ENCODE data around the gene OLAH.

OLAH gene

DNA sequence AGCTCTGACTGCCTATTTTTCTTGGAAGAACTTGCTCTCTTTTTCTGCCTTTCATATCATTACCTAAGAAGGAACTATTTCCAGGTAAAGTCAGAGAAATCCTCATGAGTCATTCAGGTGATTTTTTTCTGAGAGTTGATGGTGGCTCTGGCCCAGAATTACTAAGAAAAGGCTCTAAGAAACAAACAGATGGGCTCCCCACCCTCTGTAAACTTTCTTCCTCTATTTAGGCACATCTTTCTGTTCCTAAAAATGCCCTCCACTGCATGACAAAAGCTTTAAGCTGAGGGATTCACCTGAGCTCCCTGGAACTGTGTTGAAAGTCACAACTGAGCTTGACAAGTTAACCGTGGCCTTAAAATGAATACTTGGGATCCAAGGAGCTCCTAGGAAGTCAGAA is 1.6 kb downstream of the OLAH start:
- H2AFZ ChIP-seq (ENCODE audit: low read length): no peak overlapping the region
- H3K36me3 ChIP-seq (replicated peaks in 1 of 2; ENCODE audit: control insufficient read depth in 2 of 2, insufficient read depth in 2 of 2, low read length in 2 of 2): no peaks in the 10 kb centered on the region
- no peak overlapping the region for H4K91ac ChIP-seq (ENCODE audit: low read depth, low read length, poor library complexity)
- no peak overlapping the region for H2BK120ac ChIP-seq (ENCODE audit: low read depth, low read length)
- H3K9ac ChIP-seq (ENCODE audit: low read depth, low read length, poor library complexity): no peak overlapping the region
- no peak overlapping the region for H3K14ac ChIP-seq (ENCODE audit: low read length)
- no peak overlapping the region for H3K4me2 ChIP-seq (ENCODE audit: insufficient read depth, low read length, poor library complexity, severe bottlenecking)
- no peak overlapping the region for H3K4me3 ChIP-seq (ENCODE audit: low read length in 2 of 2)
- no peaks in the 10 kb centered on the region for H3K27me3 ChIP-seq (ENCODE audit: control insufficient read depth in 3 of 3, insufficient read depth in 3 of 3, low read depth in 1 of 3, low read length in 3 of 3)
- no peak overlapping the region for H3K23ac ChIP-seq (ENCODE audit: low read depth, low read length, poor library complexity)
- WGBS, 2 donors (ENCODE audit: extremely low coverage in 2 of 2, insufficient read length in 2 of 2, insufficient replicate concordance in 1 of 2): no CpG with 5 or more reads among the region's 1 CpG
- no peaks in the 10 kb centered on the region for H3K4me1 ChIP-seq (ENCODE audit: control insufficient read depth in 2 of 2, insufficient read depth in 1 of 2, low read depth in 1 of 2, low read length in 2 of 2)
- no peak for DNase-seq (ENCODE audit: low spot score)
- no peak overlapping the region for H3K4ac ChIP-seq (ENCODE audit: low read length)
- H3K9me3 ChIP-seq (replicated peaks in 1 of 2; ENCODE audit: control insufficient read depth in 2 of 2, insufficient read depth in 1 of 2, low read depth in 1 of 2, low read length in 2 of 2): no peaks in the 10 kb centered on the region
- H3K18ac ChIP-seq (ENCODE audit: low read length): no peak overlapping the region
- no peak overlapping the region for H4K8ac ChIP-seq (ENCODE audit: low read depth, low read length)
- no peak overlapping the region for H2BK5ac ChIP-seq (ENCODE audit: low read length)
- no peak overlapping the region for H2AK5ac ChIP-seq (ENCODE audit: low read depth, low read length)
- H2BK12ac ChIP-seq (ENCODE audit: low read length): no peak overlapping the region
- no peak overlapping the region for H2BK15ac ChIP-seq (ENCODE audit: low read length)
- no peak overlapping the region for H3K27ac ChIP-seq (replicated peaks; ENCODE audit: low read length)
- H3K79me1 ChIP-seq (ENCODE audit: low read depth, low read length): no peaks in the 10 kb centered on the region

DNA sequence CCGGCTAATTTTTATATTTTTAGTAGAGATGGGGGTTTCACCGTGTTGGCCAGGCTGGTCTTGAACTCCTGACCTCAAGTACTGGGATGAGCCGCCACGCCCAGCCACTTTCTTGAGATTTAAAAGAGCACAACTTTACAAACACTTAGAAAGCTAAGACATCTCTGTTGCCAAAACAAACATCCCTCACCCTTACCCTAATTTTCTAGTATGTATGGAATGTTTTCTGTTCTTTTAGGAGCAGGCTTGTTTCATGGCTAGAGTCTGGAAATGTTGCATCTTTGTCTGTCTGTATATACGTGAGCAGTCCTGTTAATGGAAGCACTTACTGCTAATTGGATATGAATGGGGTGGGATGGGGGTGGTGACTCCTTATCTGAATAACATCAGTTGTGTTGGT is 2.9 kb downstream of the OLAH start:
- Histone ChIP-seq H3K4me2 (ENCODE audit: insufficient read depth, low read length, poor library complexity, severe bottlenecking) (no peak overlapping the region), H3K4me1 (ENCODE audit: control insufficient read depth in 2 of 2, insufficient read depth in 1 of 2, low read depth in 1 of 2, low read length in 2 of 2) (no peaks in the 10 kb centered on the region), H3K9me3 (replicated peaks in 1 of 2; ENCODE audit: control insufficient read depth in 2 of 2, insufficient read depth in 1 of 2, low read depth in 1 of 2, low read length in 2 of 2) (no peaks in the 10 kb centered on the region), H3K23ac (ENCODE audit: low read depth, low read length, poor library complexity) (no peak overlapping the region), H3K18ac (ENCODE audit: low read length) (no peak overlapping the region), H3K9ac (ENCODE audit: low read depth, low read length, poor library complexity) (no peak overlapping the region), H3K4ac (ENCODE audit: low read length) (no peak overlapping the region), H2AFZ (ENCODE audit: low read length) (no peak overlapping the region), H3K36me3 (replicated peaks in 1 of 2; ENCODE audit: control insufficient read depth in 2 of 2, insufficient read depth in 2 of 2, low read length in 2 of 2) (no peaks in the 10 kb centered on the region), H2BK15ac (ENCODE audit: low read length) (no peak overlapping the region), H3K79me1 (ENCODE audit: low read depth, low read length) (no peaks in the 10 kb centered on the region), H2BK120ac (ENCODE audit: low read depth, low read length) (no peak overlapping the region), H3K14ac (ENCODE audit: low read length) (no peak overlapping the region), H2AK5ac (ENCODE audit: low read depth, low read length) (no peak overlapping the region), H3K27ac (replicated peaks; ENCODE audit: low read length) (no peak overlapping the region), H3K27me3 (ENCODE audit: control insufficient read depth in 3 of 3, insufficient read depth in 3 of 3, low read depth in 1 of 3, low read length in 3 of 3) (no peaks in the 10 kb centered on the region), H4K8ac (ENCODE audit: low read depth, low read length) (no peak overlapping the region), H2BK12ac (ENCODE audit: low read length) (no peak overlapping the region), H3K4me3 (ENCODE audit: low read length in 2 of 2) (no peak overlapping the region), H4K91ac (ENCODE audit: low read depth, low read length, poor library complexity) (no peak overlapping the region), H2BK5ac (ENCODE audit: low read length) (no peak overlapping the region)
- DNase-seq (ENCODE audit: low spot score): no peak
- WGBS, 2 donors (ENCODE audit: extremely low coverage in 2 of 2, insufficient read length in 2 of 2, insufficient replicate concordance in 1 of 2): no CpG with 5 or more reads among the region's 5 CpGs

DNA sequence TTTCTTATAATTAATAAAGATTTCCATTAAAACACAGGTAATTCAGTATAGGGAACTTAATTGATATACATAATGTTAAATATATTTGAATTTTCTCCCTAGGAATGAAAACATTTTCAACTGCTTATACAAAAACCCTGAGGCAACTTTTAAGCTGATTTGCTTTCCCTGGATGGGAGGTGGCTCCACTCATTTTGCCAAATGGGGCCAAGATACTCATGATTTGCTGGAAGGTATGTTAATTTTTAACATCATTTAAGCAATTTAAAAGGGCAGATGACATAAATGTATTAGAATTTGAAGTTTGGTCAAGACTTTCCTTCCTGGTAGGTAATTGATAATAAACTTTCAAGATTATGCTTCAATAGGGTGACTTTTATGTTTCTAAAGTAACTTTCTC is 5.8 kb downstream of the OLAH start:
- Histone ChIP-seq H3K4me3 (ENCODE audit: low read length in 2 of 2) (no peak overlapping the region), H3K18ac (ENCODE audit: low read length) (no peak overlapping the region), H3K14ac (ENCODE audit: low read length) (no peak overlapping the region), H4K8ac (ENCODE audit: low read depth, low read length) (no peak overlapping the region), H3K79me1 (ENCODE audit: low read depth, low read length) (no peaks in the 10 kb centered on the region), H3K9me3 (replicated peaks in 1 of 2; ENCODE audit: control insufficient read depth in 2 of 2, insufficient read depth in 1 of 2, low read depth in 1 of 2, low read length in 2 of 2) (no peaks in the 10 kb centered on the region), H2BK15ac (ENCODE audit: low read length) (no peak overlapping the region), H3K36me3 (replicated peaks in 1 of 2; ENCODE audit: control insufficient read depth in 2 of 2, insufficient read depth in 2 of 2, low read length in 2 of 2) (no peaks in the 10 kb centered on the region), H3K4me1 (ENCODE audit: control insufficient read depth in 2 of 2, insufficient read depth in 1 of 2, low read depth in 1 of 2, low read length in 2 of 2) (no peaks in the 10 kb centered on the region), H4K91ac (ENCODE audit: low read depth, low read length, poor library complexity) (no peak overlapping the region), H3K9ac (ENCODE audit: low read depth, low read length, poor library complexity) (no peak overlapping the region), H2AFZ (ENCODE audit: low read length) (no peak overlapping the region), H2BK120ac (ENCODE audit: low read depth, low read length) (no peak overlapping the region), H2AK5ac (ENCODE audit: low read depth, low read length) (no peak overlapping the region), H3K4ac (ENCODE audit: low read length) (no peak overlapping the region), H3K27me3 (ENCODE audit: control insufficient read depth in 3 of 3, insufficient read depth in 3 of 3, low read depth in 1 of 3, low read length in 3 of 3) (no peaks in the 10 kb centered on the region), H2BK5ac (ENCODE audit: low read length) (no peak overlapping the region), H3K4me2 (ENCODE audit: insufficient read depth, low read length, poor library complexity, severe bottlenecking) (no peak overlapping the region), H3K27ac (replicated peaks; ENCODE audit: low read length) (no peak overlapping the region), H2BK12ac (ENCODE audit: low read length) (no peak overlapping the region), H3K23ac (ENCODE audit: low read depth, low read length, poor library complexity) (no peak overlapping the region)
- no peak for DNase-seq (ENCODE audit: low spot score)

DNA sequence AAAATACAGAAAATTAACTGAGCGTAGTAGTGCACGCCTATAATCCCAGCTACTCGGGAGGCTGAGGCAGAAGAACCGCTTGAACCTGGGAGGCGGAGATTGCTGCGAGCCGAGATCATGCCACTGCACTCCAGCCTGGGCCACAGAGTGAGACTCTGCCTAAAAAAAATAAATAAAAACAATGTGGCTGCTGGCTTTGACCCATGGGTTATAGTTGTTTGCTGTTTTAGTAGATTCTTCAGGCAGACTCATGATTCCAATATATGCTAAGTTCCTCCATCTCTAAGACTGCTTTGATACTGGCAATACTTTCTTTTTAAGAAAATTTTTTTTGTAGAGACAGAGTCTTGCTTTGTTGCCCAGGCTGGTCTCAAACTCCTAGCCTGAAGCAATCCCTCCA is 8.4 kb downstream of the OLAH start:
- no peaks in the 10 kb centered on the region for H3K79me1 ChIP-seq (ENCODE audit: low read depth, low read length)
- H3K9me3 ChIP-seq (replicated peaks in 1 of 2; ENCODE audit: control insufficient read depth in 2 of 2, insufficient read depth in 1 of 2, low read depth in 1 of 2, low read length in 2 of 2): no peaks in the 10 kb centered on the region
- H4K8ac ChIP-seq (ENCODE audit: low read depth, low read length): no peak overlapping the region
- no peak overlapping the region for H2AK5ac ChIP-seq (ENCODE audit: low read depth, low read length)
- no peak overlapping the region for H3K4ac ChIP-seq (ENCODE audit: low read length)
- no peak overlapping the region for H2BK12ac ChIP-seq (ENCODE audit: low read length)
- H3K4me3 ChIP-seq (ENCODE audit: low read length in 2 of 2): no peak overlapping the region
- no peak overlapping the region for H2BK15ac ChIP-seq (ENCODE audit: low read length)
- WGBS, 2 donors (ENCODE audit: extremely low coverage in 2 of 2, insufficient read length in 2 of 2, insufficient replicate concordance in 1 of 2): no CpG with 5 or more reads among the region's 7 CpGs
- no peaks in the 10 kb centered on the region for H3K27me3 ChIP-seq (ENCODE audit: control insufficient read depth in 3 of 3, insufficient read depth in 3 of 3, low read depth in 1 of 3, low read length in 3 of 3)
- no peak overlapping the region for H4K91ac ChIP-seq (ENCODE audit: low read depth, low read length, poor library complexity)
- no peak for DNase-seq (ENCODE audit: low spot score)
- no peak overlapping the region for H3K4me2 ChIP-seq (ENCODE audit: insufficient read depth, low read length, poor library complexity, severe bottlenecking)
- H3K14ac ChIP-seq (ENCODE audit: low read length): no peak overlapping the region
- no peak overlapping the region for H3K23ac ChIP-seq (ENCODE audit: low read depth, low read length, poor library complexity)
- H2BK120ac ChIP-seq (ENCODE audit: low read depth, low read length): no peak overlapping the region
- no peak overlapping the region for H2AFZ ChIP-seq (ENCODE audit: low read length)
- H2BK5ac ChIP-seq (ENCODE audit: low read length): no peak overlapping the region
- no peaks in the 10 kb centered on the region for H3K4me1 ChIP-seq (ENCODE audit: control insufficient read depth in 2 of 2, insufficient read depth in 1 of 2, low read depth in 1 of 2, low read length in 2 of 2)
- H3K36me3 ChIP-seq (replicated peaks in 1 of 2; ENCODE audit: control insufficient read depth in 2 of 2, insufficient read depth in 2 of 2, low read length in 2 of 2): no peaks in the 10 kb centered on the region
- H3K9ac ChIP-seq (ENCODE audit: low read depth, low read length, poor library complexity): no peak overlapping the region
- H3K27ac ChIP-seq (replicated peaks; ENCODE audit: low read length): no peak overlapping the region
- H3K18ac ChIP-seq (ENCODE audit: low read length): no peak overlapping the region

Data from neuronal stem cell (in vitro differentiated cells).